PC-9 (cell line): Measurements from ENCODE around the gene MTF2.

Source experiments
- CTCF ChIP-seq: fragments of 200-600 bp; sonication (generic); conservative IDR thresholded peaks from 2 replicates; pipeline ENCODE4 v1.6.1; 2017; ENCODE audit warnings: mixed run types, antibody characterized with exemption, mild to moderate bottlenecking, moderate library complexity
- EZH2 ChIP-seq: fragments of 200-600 bp; sonication (generic); IDR thresholded peaks from 2 replicates; pipeline ENCODE4 v1.8.0; 2017; ENCODE audit warnings: antibody characterized with exemption, low read depth

DNA sequence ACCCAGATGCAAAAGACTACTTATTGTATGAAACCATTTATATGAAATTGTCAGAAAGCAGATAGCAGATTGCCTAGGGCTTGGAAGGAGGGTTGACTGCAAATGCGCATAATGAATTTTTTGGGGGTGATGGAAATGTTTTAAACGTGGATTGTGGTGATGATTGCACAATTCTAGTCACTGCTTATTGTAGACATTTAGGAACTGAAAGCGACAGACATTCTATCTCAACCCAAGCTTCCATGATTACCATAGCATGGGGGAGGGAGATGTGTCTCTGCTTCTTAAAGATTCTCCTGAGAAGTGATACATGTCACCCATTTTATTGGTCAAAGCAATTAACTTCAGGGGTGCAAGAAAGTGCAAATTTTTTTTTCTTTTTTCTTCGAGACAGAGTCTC lies 2.8 kb upstream of the MTF2 start:
- TF ChIP-seq CTCF: no peak
- TF ChIP-seq EZH2: no peak
